K562 (cell line): Measurements from ENCODE around the gene ADAM23. TPM values are rescaled to one million over a fixed set of nuclear protein-coding genes. Genes with fewer than 3 reads are reported as not detected.

Source experiments
- ATAC-seq: fragments of 200-7000 bp; cut with Tn5 transposase; 3 replicates; pipeline ENCODE4 v1.9.1; 2020; ENCODE audit warnings: moderate library complexity
- BruUV-seq: library from RNA; stranded (reverse); fragments of 400-500 nt; replicated peaks from 2 replicates; lab custom pipeline; 2021; lab: Mats Ljungman, UMichigan
- CTCF ChIA-PET: fragments of 300-600 bp; formaldehyde crosslinking; extraction: SDS; loops from one replicate; lab custom pipeline; 2021; ENCODE audit warnings: low intra/inter-chr PET ratio; lab: Yijun Ruan, JAX
- POLR2A ChIA-PET: fragments of 300-600, 350-650 bp; sonication (Branson Sonifier 250); formaldehyde crosslinking; extraction: SDS; loops from one replicate; lab custom pipeline; 2021; ENCODE audit warnings: antibody characterized with exemption, inconsistent platforms; lab: Yijun Ruan, JAX
- DNase-seq, 4 experiments: peaks; one replicate each; pipeline versions ENCODE4 v3.0.0 to v3.0.0-alpha.2; 2011 to 2018; ENCODE audit warnings: low spot score in 3 of 4, mixed read lengths in 3 of 4; ENCODE audit errors: extremely low read depth in 1 of 4
- FAIRE-seq: peaks from 2 replicates; lab custom pipeline; 2011; peaks lifted over from hg19 to GRCh38; lab: Jason Lieb, UNC
- H2AFZ ChIP-seq: 2 replicates; pipeline ENCODE4 v1.6.0; 2011; ENCODE audit warnings: low read depth, low read length, control low read depth, inconsistent platforms
- H3K27ac ChIP-seq: fragments of 200-600 bp; 3 replicates; pipeline ENCODE4 v1.8.0; 2011; ENCODE audit warnings: low read depth, mild to moderate bottlenecking, control low read depth, inconsistent platforms, low read length, moderate library complexity, mixed read lengths; ENCODE audit errors: extremely low read depth
- H3K27me3 ChIP-seq, 2 experiments: fragments of 300-600 bp in 1 of 2; 2 replicates in 1 of 2; 3 replicates in 1 of 2; pipeline versions ENCODE4 v1.6.0 to v1.8.0; 2011; ENCODE audit warnings: inconsistent platforms in 2 of 2, low read length in 2 of 2, mild to moderate bottlenecking in 1 of 2, mixed read lengths in 1 of 2, moderate library complexity in 1 of 2; ENCODE audit not compliant: control insufficient read depth in 2 of 2, insufficient read depth in 2 of 2
- H3K36me3 ChIP-seq: fragments of 300-600 bp; 3 replicates; pipeline ENCODE4 v1.8.0; 2011; ENCODE audit warnings: mild to moderate bottlenecking, low read length, inconsistent platforms; ENCODE audit not compliant: control insufficient read depth, insufficient read depth
- H3K4me1 ChIP-seq, 2 experiments: fragments of 200-600 bp in 1 of 2; replicated peaks in 1 of 2; 2 replicates in 1 of 2; 3 replicates in 1 of 2; pipeline versions ENCODE4 v1.5.1 to v1.8.0; 2011; ENCODE audit warnings: inconsistent platforms in 2 of 2, low read length in 2 of 2, mild to moderate bottlenecking in 1 of 2, mixed read lengths in 1 of 2, moderate library complexity in 1 of 2; ENCODE audit not compliant: control insufficient read depth in 2 of 2, insufficient read depth in 2 of 2
- H3K4me2 ChIP-seq: 2 replicates; pipeline ENCODE4 v1.6.1; 2011; ENCODE audit warnings: low read length, control low read depth, inconsistent platforms, mixed read lengths; ENCODE audit not compliant: insufficient read depth
- H3K4me3 ChIP-seq: fragments of 200-600 bp; sonication (generic), shearing (Covaris generic); 2 replicates; pipeline ENCODE4 v1.5.1; 2016; ENCODE audit warnings: control low read depth, inconsistent platforms
- H3K79me2 ChIP-seq: fragments of 200-600 bp; 3 replicates; pipeline ENCODE4 v1.8.0; 2011; ENCODE audit warnings: low read length, inconsistent platforms; ENCODE audit not compliant: control insufficient read depth, insufficient read depth
- H3K9ac ChIP-seq, 2 experiments: 2 replicates each; pipeline versions ENCODE4 v1.6.0 to v1.6.1; 2011; ENCODE audit warnings: low read depth in 2 of 2, low read length in 2 of 2, control low read depth in 1 of 2, inconsistent platforms in 1 of 2, mild to moderate bottlenecking in 1 of 2, mixed read lengths in 1 of 2; ENCODE audit not compliant: insufficient read depth in 1 of 2
- H3K9me1 ChIP-seq: one replicate; pipeline ENCODE4 v1.6.0; 2011; ENCODE audit warnings: inconsistent platforms, mild to moderate bottlenecking, low read length, moderate library complexity; ENCODE audit not compliant: control insufficient read depth, insufficient read depth
- H3K9me3 ChIP-seq: replicated peaks from 2 replicates; pipeline ENCODE4 v1.5.1; 2011; ENCODE audit warnings: low read depth, low read length, inconsistent platforms; ENCODE audit not compliant: control insufficient read depth, insufficient read depth
- H4K20me1 ChIP-seq: replicated peaks from 2 replicates; pipeline ENCODE4 v1.6.1; 2011; ENCODE audit warnings: low read length, inconsistent platforms, mixed read lengths; ENCODE audit not compliant: control insufficient read depth, insufficient read depth
- CCAR2 ChIP-seq: fragments of 200-400 bp; formaldehyde crosslinking; IDR thresholded peaks from 2 replicates; pipeline ENCODE4 v1.6.1; 2017; ENCODE audit warnings: mild to moderate bottlenecking, low read depth, low read length
- HDAC1 ChIP-seq, 2 experiments: fragments of 450-650 bp; IDR thresholded peaks; 2 replicates each; pipeline ENCODE4 v1.6.1; 2016 to 2017; ENCODE audit warnings: inconsistent platforms in 1 of 2, mild to moderate bottlenecking in 1 of 2, moderate library complexity in 1 of 2
- KLF6 ChIP-seq: fragments of 250-450 bp; sonication (Bioruptor Pico); IDR thresholded peaks from 2 replicates; pipeline ENCODE4 v1.4.0; 2020; ENCODE audit warnings: mild to moderate bottlenecking, moderate library complexity, borderline replicate concordance
- NRF1 ChIP-seq, 2 experiments: fragments of 450-650 bp; IDR thresholded peaks in 1 of 2; conservative IDR thresholded peaks in 1 of 2; 2 replicates each; pipeline ENCODE4 v1.6.1; 2014; ENCODE audit warnings: mild to moderate bottlenecking in 2 of 2
- PRMT5 ChIP-seq: sonication (generic); formaldehyde crosslinking; IDR thresholded peaks from 2 replicates; pipeline ENCODE4 v1.5.0; 2020; ENCODE audit warnings: missing genetic modification reagents
- STAG1 ChIP-seq: sonication (generic); formaldehyde crosslinking; IDR thresholded peaks from 2 replicates; pipeline ENCODE4 v1.5.0; 2020; ENCODE audit warnings: missing genetic modification reagents, borderline replicate concordance
- ZC3H11A ChIP-seq: IDR thresholded peaks from 2 replicates; pipeline ENCODE4 v1.6.1; 2012; ENCODE audit warnings: low read depth, low read length, improper control_type of control experiment
- ZC3H4 ChIP-seq: sonication (generic); formaldehyde crosslinking; IDR thresholded peaks from 2 replicates; pipeline ENCODE4 v1.9.0; 2021; ENCODE audit warnings: missing genetic modification reagents, borderline replicate concordance
- ZC3H8 ChIP-seq: fragments of 450-650 bp; IDR thresholded peaks from 2 replicates; pipeline ENCODE4 v1.6.1; 2017
- ZNF24 ChIP-seq: fragments of 450-650 bp; IDR thresholded peaks from 2 replicates; pipeline ENCODE4 v1.6.1; 2016
- WGBS: fragments of 100-300 bp; shearing (Covaris generic); methylation state at CpG from one replicate; pipeline ENCODE4 v1.1.6; 2016; ENCODE audit warnings: low coverage, mixed read lengths; ENCODE audit not compliant: insufficient coverage; ENCODE audit errors: missing lambda C conversion rate; 5-methylcytosine and 5-hydroxymethylcytosine counted together
- in situ Hi-C: fragments of 300-500 bp; cut with MboI; formaldehyde crosslinking; loops from 4 replicates; pipeline ENCODE4 v1.15.0; 2018; ENCODE audit warnings: inconsistent platforms, mixed read lengths
- intact Hi-C: fragments of 100-400 bp; cut with micrococcal nuclease; formaldehyde crosslinking; loops from 2 replicates; pipeline ENCODE4 v1.14.2; 2022
- polyA plus RNA-seq, 8 experiments: library from polyadenylated mRNA; depleted of rRNA in 4 of 8; stranded (reverse) in 5 of 8; unstranded in 3 of 8; fragments of >200 nt; fragmentation: Nextera tagmentation in 2 of 8; fragmentation: Illumina TruSeq in 1 of 8; extraction: Ambion mirVana in 2 of 8; extraction: Trizol in 1 of 8; gene quantifications; 2 replicates each; pipeline versions ENCODE4 v1.2.1 to v1.2.3, GENCODE V29; 2011 to 2014; ENCODE audit warnings: inconsistent platforms in 1 of 8, missing spikeins in 1 of 8
- total RNA-seq, 7 experiments: library from RNA; depleted of rRNA in 6 of 7; stranded (reverse); fragments of >200 nt in 6 of 7; fragmentation: Illumina TruSeq in 2 of 7; extraction: Trizol in 2 of 7; gene quantifications; 2 replicates each; pipeline versions ENCODE4 v1.2.1 to v1.2.3, GENCODE V29; 2011 to 2021; ENCODE audit warnings: low replicate concordance in 1 of 7
- TF ChIP-seq, protein P1 (sequence below): sonication (generic); formaldehyde crosslinking; IDR thresholded peaks from 2 replicates; pipeline ENCODE4 v1.8.0; 2022; ENCODE audit warnings: mild to moderate bottlenecking, missing genetic modification reagents
- TF ChIP-seq, protein P2 (sequence below): sonication (generic); formaldehyde crosslinking; IDR thresholded peaks from 2 replicates; pipeline ENCODE4 v1.8.0; 2022; ENCODE audit warnings: mild to moderate bottlenecking, missing genetic modification reagents
- TF ChIP-seq, protein P3 (sequence below): sonication (generic); formaldehyde crosslinking; IDR thresholded peaks from 2 replicates; pipeline ENCODE4 v1.9.0; 2022; ENCODE audit warnings: mild to moderate bottlenecking, missing genetic modification reagents

Gene ADAM23
- total and polyA plus RNA-seq, 9 of the 15 experiments (the other 6 are each of a cell fraction or from before 2014, with no cell fraction given), result 0.02 TPM; not detected in 8

DNA sequence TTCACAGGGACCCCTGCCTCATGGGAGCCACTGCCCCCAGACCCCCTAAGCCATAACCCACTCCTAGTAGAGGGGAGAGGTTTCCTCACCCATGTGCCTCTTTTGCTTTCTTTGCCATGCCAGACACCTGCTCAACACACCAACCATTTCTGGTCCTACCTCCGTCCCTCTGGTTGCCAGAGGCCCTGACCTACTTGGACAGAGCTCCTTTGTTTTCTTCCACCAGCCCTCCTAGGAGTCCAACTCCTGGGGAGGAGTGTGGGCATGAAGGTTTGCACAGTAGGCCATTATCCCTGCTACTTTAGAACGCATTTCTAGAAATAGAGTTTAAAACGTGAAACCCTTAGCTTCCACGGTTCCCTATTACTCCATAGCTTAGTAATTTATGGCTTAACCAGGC lies 122.3 kb downstream of the ADAM23 start:
- Histone ChIP-seq H4K20me1 (no peaks in the 10 kb centered on the region), H3K4me2 (no peak overlapping the region), H3K27ac (no peak overlapping the region), H2AFZ (no peak overlapping the region), H3K27me3 (peaks cover 0 to 2% of the 10 kb centered on the region in 2 experiments; a peak in 4 of 5 replicates), H3K4me1 (no peaks in the 10 kb centered on the region), H3K4me3 (no peak overlapping the region), H3K9ac (no peak overlapping the region), H3K79me2 (no peaks in the 10 kb centered on the region), H3K9me1 (no peaks in the 10 kb centered on the region), H3K9me3 (no peaks in the 10 kb centered on the region), H3K36me3 (no peaks in the 10 kb centered on the region)
- ChIA-PET CTCF (no interaction called here), POLR2A (no interaction called here)
- no peak for DNase-seq
- FAIRE-seq, result no peak
- no peak for ATAC-seq
- in situ Hi-C loops (loop anchor here (25.0 kb wide), 1 partner anchor 897 kb away; no protein-coding TSS in a partner anchor), intact Hi-C loops (no loop called here)
- 0% methylated on average over 3 of the region's 4 CpGs for WGBS
- BruUV-seq, result no TSS peak
- TF ChIP-seq HDAC1 (IDR thresholded peaks at IDR 0.05) (no peak), NRF1 (conservative IDR thresholded peaks at IDR 0.05 in 1 of 2, IDR thresholded peaks at IDR 0.05 in 1 of 2) (no peak), ZC3H8 (no peak), ZC3H11A (no peak), CCAR2 (no peak), STAG1 (no peak), ZNF24 (no peak), PRMT5 (CRISPR knock-in tag) (no peak), KLF6 (CRISPR knock-in tag) (no peak), ZC3H4 (no peak)
- TF ChIP-seq, protein P1, sequence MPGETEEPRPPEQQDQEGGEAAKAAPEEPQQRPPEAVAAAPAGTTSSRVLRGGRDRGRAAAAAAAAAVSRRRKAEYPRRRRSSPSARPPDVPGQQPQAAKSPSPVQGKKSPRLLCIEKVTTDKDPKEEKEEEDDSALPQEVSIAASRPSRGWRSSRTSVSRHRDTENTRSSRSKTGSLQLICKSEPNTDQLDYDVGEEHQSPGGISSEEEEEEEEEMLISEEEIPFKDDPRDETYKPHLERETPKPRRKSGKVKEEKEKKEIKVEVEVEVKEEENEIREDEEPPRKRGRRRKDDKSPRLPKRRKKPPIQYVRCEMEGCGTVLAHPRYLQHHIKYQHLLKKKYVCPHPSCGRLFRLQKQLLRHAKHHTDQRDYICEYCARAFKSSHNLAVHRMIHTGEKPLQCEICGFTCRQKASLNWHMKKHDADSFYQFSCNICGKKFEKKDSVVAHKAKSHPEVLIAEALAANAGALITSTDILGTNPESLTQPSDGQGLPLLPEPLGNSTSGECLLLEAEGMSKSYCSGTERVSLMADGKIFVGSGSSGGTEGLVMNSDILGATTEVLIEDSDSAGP, result no peak
- TF ChIP-seq, protein P2, sequence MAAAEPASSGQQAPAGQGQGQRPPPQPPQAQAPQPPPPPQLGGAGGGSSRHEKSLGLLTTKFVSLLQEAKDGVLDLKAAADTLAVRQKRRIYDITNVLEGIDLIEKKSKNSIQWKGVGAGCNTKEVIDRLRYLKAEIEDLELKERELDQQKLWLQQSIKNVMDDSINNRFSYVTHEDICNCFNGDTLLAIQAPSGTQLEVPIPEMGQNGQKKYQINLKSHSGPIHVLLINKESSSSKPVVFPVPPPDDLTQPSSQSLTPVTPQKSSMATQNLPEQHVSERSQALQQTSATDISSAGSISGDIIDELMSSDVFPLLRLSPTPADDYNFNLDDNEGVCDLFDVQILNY, result no peak
- TF ChIP-seq, protein P3, sequence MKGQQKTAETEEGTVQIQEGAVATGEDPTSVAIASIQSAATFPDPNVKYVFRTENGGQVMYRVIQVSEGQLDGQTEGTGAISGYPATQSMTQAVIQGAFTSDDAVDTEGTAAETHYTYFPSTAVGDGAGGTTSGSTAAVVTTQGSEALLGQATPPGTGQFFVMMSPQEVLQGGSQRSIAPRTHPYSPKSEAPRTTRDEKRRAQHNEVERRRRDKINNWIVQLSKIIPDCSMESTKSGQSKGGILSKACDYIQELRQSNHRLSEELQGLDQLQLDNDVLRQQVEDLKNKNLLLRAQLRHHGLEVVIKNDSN (CRISPR knock-in tag), result no peak
